ENCODE results near the gene MECP2.
A peak's percentile ranks its signal among the peaks of the same experiment; 100 is the strongest.

MECP2 gene

DNA sequence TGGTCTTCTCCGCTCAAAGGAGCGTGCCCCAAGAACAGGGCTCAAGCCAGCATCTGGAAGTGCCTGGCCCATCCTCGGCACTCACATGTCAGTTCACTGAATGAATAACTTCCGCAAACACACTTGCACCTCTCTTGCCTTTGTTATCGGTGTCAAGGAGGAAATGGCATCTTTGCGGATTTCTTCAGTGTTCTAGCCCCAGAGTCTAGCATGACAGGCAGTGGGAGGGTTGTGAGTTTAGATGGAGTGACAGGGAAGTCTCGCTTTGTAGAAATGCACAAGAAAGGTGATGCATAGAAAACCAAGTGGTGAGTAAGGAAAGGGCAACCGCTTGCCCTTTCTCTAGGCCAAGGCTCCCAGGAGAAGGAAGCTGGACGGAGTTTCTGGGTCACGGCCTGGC, 17.6 kb upstream of the MECP2 start:
- DNase-seq, result no peak

DNA sequence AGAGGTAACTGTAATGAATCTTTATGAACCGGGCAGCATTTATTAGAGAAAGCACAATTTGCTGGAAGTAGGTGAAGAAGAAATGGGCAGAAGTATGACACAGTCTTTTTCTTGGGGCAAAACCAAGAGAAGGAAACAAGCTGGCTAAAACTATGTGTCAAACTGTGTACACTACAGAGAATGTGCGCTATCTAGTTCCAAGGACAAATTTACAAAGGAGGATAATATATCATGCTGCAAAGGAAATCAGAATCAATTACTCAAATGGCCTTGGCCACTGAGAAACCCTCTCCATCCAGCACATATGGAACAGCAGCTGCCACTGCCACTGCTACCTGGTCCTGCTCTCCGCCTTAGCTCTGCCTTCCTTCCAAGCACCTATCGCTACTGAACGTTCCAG, 17.1 kb upstream of the MECP2 start:
- DNase-seq, result no peak

DNA sequence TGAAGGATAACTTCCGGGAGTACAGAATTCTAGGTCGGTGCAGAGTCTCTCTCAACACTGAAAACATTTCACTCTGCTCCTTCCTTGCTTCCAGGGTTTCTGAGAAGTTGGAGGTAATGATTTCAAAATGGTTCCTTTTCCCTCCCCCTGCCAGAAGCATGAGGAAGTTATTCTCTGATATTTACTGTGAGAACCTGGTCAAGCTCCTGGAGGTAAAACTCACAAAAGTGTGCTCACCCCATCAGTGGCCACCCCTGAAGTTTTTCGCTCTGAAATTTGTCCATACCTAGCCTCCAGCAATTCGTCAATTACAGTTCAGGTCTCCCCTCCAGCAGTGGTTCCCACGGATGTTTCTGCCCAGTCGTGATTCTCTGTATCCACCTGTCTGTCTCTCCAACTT, 16.2 kb upstream of the MECP2 start:
- DNase-seq, result no peak

- no peak for DNase-seq
Observed at GRCh38 chrX:154098551-154098950, 1.0 kb upstream of the MECP2 start.

- DNase-seq, result peak; percentile 59
Observed at GRCh38 chrX:154097003-154097588, 421 bp downstream of the MECP2 start.

GRCh38 chrX:154096140-154097002, 1.1 kb downstream of the MECP2 start:
- DNase-seq, result no peak

DNA sequence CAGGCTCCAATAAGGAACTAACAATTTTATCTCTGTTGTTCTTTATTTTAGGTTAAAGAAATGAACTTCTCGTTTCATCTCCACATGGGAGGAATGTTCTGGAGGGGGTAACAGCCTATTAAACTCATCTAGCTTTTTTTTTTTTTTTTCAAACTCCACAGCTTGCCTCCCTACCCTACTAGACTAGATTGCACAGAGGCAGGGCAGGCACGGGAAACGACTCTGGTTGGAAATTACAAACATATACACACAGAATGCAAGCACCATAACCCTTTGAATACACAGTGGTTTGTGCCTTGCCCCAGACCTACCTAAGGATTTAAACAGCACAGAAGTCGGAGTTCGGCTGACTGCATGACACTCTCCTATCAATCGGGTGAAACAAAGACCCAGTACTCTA, 2.7 kb downstream of the MECP2 start:
- no peak for DNase-seq

DNA sequence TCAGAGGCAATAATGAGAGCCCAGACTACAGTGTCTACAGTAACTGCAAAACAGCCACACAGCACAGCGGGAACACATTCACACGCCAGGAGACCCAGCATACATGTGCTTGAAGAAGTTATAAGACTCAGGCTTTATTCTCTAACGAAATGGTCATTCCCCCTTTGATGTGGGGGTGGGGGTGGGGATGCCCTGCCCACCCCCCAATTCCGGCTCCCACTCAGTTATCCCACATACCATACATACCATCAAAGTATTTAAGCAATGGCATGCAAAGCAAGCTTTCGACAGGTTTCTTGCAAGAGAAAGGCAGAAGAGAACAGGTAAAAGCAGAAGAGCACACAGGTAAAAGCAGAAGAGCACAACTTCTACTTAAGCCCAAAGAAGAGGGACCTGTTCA, 3.6 kb downstream of the MECP2 start:
- DNase-seq, result no peak

- no peak for DNase-seq
Observed at GRCh38 chrX:154092371-154092770, 5.1 kb downstream of the MECP2 start.

DNA sequence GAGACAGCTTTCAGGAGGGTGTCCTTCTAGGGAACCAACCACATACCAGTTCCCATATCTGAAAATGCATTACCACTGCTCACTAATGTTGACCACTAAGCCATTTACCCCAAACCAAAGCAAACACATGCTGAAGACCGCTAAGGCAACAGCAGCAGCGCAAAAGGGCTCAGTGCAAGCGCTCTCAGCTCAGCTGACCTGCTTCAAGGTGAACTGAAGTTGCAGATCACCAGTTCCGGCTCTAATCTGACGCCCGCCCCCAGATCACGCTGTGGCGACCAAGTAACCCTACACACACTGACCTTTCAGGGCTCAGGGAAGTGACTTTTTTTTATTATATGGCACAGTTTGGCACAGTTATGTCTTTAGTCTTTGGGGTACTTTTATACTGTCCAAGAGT, 5.8 kb downstream of the MECP2 start:
- no peak for DNase-seq

DNA sequence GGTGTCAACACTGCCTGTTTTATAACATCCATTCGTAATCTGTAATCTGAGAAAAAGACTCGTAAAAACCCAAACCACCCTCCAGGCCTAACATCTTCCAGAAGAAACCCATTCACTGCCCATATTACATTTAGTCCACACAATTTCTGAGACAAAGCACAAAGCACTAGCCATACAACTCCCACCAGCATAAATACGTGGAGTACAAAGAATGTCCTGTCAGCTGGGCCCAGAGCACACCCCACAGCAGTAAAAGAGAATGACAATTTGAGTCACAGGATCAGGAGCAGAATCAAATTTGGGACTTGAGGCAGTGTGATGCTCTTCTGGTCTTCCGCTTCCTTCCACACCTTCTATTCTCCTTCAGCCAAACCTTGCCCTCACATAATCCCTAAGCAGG, 6.8 kb downstream of the MECP2 start:
- DNase-seq, result no peak

GRCh38 chrX:154084449-154085300, 12.8 kb downstream of the MECP2 start:
- DNase-seq, result no peak

DNA sequence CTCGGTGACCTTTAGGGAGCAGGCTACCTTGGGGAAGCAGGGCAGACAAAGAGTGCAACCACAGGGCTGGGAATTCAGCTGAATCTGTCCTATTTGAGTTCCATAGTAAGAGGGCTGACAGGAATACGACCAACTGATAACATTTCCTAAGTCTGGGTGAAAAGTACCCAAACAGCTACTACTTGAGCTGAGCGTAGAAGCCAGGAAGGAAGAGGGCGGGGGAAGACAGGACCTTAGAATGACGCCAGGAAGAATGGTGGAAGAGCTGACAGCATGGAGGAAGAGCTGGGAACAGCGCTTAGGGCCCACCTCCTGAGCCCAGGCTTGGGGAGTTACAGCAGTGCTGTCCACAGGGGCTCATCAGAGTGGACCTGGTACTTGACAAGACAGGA, 14.4 kb downstream of the MECP2 start:
- DNase-seq, result no peak

DNA sequence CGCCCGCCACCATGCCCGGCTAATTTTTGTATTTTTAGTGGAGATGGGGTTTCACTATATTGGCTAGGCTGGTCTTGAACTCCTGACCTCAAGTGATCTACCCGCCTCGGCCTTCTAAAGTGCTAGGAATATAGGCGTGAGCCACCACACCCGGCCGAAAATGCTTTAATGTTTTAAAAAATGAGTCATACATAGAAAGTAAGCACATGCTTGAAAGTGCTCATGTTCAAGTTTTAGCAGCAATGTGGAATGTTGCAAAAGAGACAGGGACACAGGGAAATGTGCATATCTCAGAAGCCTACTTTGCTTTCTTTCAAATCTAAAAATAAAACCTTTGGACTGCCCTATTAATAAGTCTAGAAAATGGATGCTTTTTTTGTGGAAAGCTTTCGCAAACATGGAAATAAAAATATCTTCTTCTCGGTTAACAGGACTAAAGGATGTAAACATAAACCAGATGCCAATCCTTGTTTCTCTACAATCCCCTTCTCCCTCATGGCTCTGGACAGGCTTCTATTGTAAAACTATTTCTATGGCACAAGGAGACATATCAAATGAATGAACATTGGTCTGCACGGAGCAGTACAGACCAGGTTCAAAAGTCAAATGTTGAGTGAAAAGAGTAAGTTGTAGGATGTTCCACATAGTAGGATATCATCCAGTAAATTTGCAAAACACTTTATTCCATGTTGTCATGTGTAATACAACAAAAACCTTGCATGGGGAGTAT, 15.0 kb downstream of the MECP2 start:
- DNase-seq, result no peak

GRCh38 chrX:154077101-154077500, 20.4 kb downstream of the MECP2 start:
- DNase-seq, result no peak

GRCh38 chrX:154074199-154074598, 23.3 kb downstream of the MECP2 start:
- DNase-seq, result no peak

GRCh38 chrX:154072192-154072591, 25.3 kb downstream of the MECP2 start:
- DNase-seq, result no peak

GRCh38 chrX:154068560-154068959, 29.0 kb downstream of the MECP2 start:
- no peak for DNase-seq

DNA sequence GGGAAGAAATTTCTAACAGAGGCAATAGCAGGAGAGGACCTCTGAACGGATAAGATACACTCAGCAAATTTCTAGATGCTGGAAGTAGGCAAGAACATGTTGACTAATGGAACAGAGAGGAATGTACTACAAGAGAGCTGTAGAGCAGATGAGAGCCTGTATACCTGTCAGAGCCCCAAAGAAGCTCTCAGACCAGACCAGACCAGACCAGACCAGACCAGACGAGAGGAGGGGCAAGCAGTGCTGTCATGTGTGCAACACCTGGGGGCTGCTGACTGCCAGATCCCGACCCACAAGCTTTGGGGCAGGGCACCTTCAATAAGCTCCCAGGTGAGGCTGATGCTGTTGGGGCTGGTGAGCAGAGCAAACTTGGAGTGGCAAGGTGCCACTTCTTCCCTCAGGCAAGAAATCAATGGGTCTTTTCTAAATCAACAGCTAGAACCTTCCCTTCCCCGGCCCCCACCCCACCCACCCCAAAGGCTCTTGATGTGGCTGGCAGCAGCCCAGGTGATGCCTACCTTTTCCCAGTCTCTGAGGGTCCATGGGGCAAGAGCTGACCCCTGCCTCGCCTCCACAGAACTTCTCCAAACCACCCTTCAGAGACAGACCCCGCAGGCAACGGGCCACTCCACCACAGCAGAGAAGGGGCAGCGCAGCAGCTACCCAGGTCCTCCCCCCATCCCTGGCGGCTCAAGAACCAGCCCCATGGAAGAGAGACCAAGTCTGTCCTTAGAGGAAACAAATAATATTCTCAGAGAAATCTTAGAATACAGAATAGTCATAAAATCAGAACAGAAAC, 32.7 kb downstream of the MECP2 start:
- no peak for DNase-seq

DNA sequence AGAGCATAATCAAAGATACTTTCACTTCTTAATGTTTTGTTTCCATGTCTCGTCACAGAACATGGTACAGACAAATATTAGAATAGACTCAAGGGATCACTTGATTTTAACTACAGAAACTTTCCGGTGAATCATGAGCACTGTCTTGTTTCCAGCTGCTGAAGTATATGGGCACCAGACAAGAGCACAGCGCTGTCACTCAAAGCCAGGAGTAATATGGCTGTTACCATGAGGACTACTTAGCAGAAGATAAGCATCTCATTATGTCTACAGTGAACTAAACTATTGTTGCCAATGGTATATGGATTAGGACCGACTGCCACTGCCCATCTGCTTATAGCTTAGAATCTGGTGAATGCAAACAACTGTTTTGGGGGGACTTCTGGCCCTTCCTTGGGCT, 34.3 kb downstream of the MECP2 start:
- DNase-seq, result no peak

DNA sequence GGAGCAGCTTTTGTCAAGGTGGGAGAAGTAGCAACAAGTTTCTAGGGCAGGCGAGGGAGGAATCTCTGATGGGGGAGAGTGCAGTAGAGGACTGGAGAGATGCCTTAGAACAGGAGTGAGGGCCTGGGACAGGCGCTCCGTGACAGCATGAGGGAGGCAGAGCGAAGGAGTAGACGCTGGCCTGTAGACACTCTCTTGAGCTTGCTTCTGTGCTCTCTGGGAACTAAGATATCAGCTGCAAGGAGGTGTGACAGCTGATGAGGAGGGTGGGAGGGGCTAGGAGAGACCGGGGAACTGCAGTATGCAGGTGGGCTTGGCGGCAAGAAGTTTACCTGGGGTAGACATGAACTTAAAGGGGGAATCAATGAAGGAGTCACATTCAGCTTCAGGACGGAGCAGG, 35.7 kb downstream of the MECP2 start:
- DNase-seq, result no peak

DNA sequence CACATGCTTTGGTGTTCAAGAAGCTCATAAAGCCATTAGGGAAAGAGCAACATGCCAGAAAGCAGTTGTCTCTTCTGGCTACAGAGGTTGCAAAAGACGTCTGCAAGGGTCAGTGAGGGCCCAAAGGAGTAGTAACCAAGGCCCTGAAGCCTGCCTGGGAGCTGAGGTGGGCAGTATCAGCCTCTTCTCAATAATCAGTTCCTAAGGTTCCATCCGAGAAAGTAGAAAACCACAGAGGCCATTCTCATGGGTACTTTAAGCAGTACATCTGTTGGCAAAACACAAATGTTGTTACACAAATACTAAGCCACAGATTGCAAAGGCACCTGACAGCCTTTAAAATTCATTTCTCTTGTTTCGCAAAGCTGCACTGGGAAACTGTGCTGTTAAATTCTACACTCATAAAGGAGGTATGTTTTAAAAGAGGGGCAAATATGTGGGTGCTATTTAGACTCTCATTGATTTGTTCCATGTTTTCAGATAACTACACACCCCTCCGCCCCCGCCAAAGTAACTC, 37.7 kb downstream of the MECP2 start:
- no peak for DNase-seq
